K562 (cell line): Measurements from ENCODE around the gene SKAP2. TPM values are rescaled to one million over a fixed set of nuclear protein-coding genes. Genes with fewer than 3 reads are reported as not detected.

ENCODE experiments used
- ATAC-seq: fragments of 200-7000 bp; cut with Tn5 transposase; 3 replicates; pipeline ENCODE4 v1.9.1; 2020; ENCODE audit warnings: moderate library complexity
- BruUV-seq: library from RNA; stranded (reverse); fragments of 400-500 nt; replicated peaks from 2 replicates; lab custom pipeline; 2021; lab: Mats Ljungman, UMichigan
- CTCF ChIA-PET: fragments of 300-600 bp; formaldehyde crosslinking; extraction: SDS; loops from one replicate; lab custom pipeline; 2021; ENCODE audit warnings: low intra/inter-chr PET ratio; lab: Yijun Ruan, JAX
- POLR2A ChIA-PET: fragments of 300-600, 350-650 bp; sonication (Branson Sonifier 250); formaldehyde crosslinking; extraction: SDS; loops from one replicate; lab custom pipeline; 2021; ENCODE audit warnings: antibody characterized with exemption, inconsistent platforms; lab: Yijun Ruan, JAX
- DNase-seq, 4 experiments: peaks; one replicate each; pipeline versions ENCODE4 v3.0.0 to v3.0.0-alpha.2; 2011 to 2018; ENCODE audit warnings: low spot score in 3 of 4, mixed read lengths in 3 of 4; ENCODE audit errors: extremely low read depth in 1 of 4
- FAIRE-seq: peaks from 2 replicates; lab custom pipeline; 2011; peaks lifted over from hg19 to GRCh38; lab: Jason Lieb, UNC
- H2AFZ ChIP-seq: 2 replicates; pipeline ENCODE4 v1.6.0; 2011; ENCODE audit warnings: low read depth, low read length, control low read depth, inconsistent platforms
- H3K27ac ChIP-seq: fragments of 200-600 bp; 3 replicates; pipeline ENCODE4 v1.8.0; 2011; ENCODE audit warnings: low read depth, mild to moderate bottlenecking, control low read depth, inconsistent platforms, low read length, moderate library complexity, mixed read lengths; ENCODE audit errors: extremely low read depth
- H3K27me3 ChIP-seq, 2 experiments: fragments of 300-600 bp in 1 of 2; 2 replicates in 1 of 2; 3 replicates in 1 of 2; pipeline versions ENCODE4 v1.6.0 to v1.8.0; 2011; ENCODE audit warnings: inconsistent platforms in 2 of 2, low read length in 2 of 2, mild to moderate bottlenecking in 1 of 2, mixed read lengths in 1 of 2, moderate library complexity in 1 of 2; ENCODE audit not compliant: control insufficient read depth in 2 of 2, insufficient read depth in 2 of 2
- H3K36me3 ChIP-seq: fragments of 300-600 bp; 3 replicates; pipeline ENCODE4 v1.8.0; 2011; ENCODE audit warnings: mild to moderate bottlenecking, low read length, inconsistent platforms; ENCODE audit not compliant: control insufficient read depth, insufficient read depth
- H3K4me1 ChIP-seq, 2 experiments: fragments of 200-600 bp in 1 of 2; replicated peaks in 1 of 2; 2 replicates in 1 of 2; 3 replicates in 1 of 2; pipeline versions ENCODE4 v1.5.1 to v1.8.0; 2011; ENCODE audit warnings: inconsistent platforms in 2 of 2, low read length in 2 of 2, mild to moderate bottlenecking in 1 of 2, mixed read lengths in 1 of 2, moderate library complexity in 1 of 2; ENCODE audit not compliant: control insufficient read depth in 2 of 2, insufficient read depth in 2 of 2
- H3K4me2 ChIP-seq: 2 replicates; pipeline ENCODE4 v1.6.1; 2011; ENCODE audit warnings: low read length, control low read depth, inconsistent platforms, mixed read lengths; ENCODE audit not compliant: insufficient read depth
- H3K4me3 ChIP-seq: fragments of 200-600 bp; sonication (generic), shearing (Covaris generic); 2 replicates; pipeline ENCODE4 v1.5.1; 2016; ENCODE audit warnings: control low read depth, inconsistent platforms
- H3K79me2 ChIP-seq: fragments of 200-600 bp; 3 replicates; pipeline ENCODE4 v1.8.0; 2011; ENCODE audit warnings: low read length, inconsistent platforms; ENCODE audit not compliant: control insufficient read depth, insufficient read depth
- H3K9ac ChIP-seq, 2 experiments: 2 replicates each; pipeline versions ENCODE4 v1.6.0 to v1.6.1; 2011; ENCODE audit warnings: low read depth in 2 of 2, low read length in 2 of 2, control low read depth in 1 of 2, inconsistent platforms in 1 of 2, mild to moderate bottlenecking in 1 of 2, mixed read lengths in 1 of 2; ENCODE audit not compliant: insufficient read depth in 1 of 2
- H3K9me1 ChIP-seq: one replicate; pipeline ENCODE4 v1.6.0; 2011; ENCODE audit warnings: inconsistent platforms, mild to moderate bottlenecking, low read length, moderate library complexity; ENCODE audit not compliant: control insufficient read depth, insufficient read depth
- H3K9me3 ChIP-seq: replicated peaks from 2 replicates; pipeline ENCODE4 v1.5.1; 2011; ENCODE audit warnings: low read depth, low read length, inconsistent platforms; ENCODE audit not compliant: control insufficient read depth, insufficient read depth
- H4K20me1 ChIP-seq: replicated peaks from 2 replicates; pipeline ENCODE4 v1.6.1; 2011; ENCODE audit warnings: low read length, inconsistent platforms, mixed read lengths; ENCODE audit not compliant: control insufficient read depth, insufficient read depth
- ASH1L ChIP-seq: fragments of 450-650 bp; IDR thresholded peaks from 2 replicates; pipeline ENCODE4 v1.6.1; 2018; ENCODE audit warnings: borderline replicate concordance, mild to moderate bottlenecking, low read depth; ENCODE audit not compliant: partially characterized antibody
- CAMTA2 ChIP-seq: fragments of 250-450 bp; sonication (Bioruptor Pico); conservative IDR thresholded peaks from 2 replicates; pipeline ENCODE4 v1.5.1; 2022
- FOXM1 ChIP-seq, 2 experiments: fragments of 450-650 bp in 1 of 2; sonication (generic) in 1 of 2; formaldehyde crosslinking in 1 of 2; IDR thresholded peaks; 2 replicates each; pipeline versions ENCODE4 v1.6.1 to v1.9.0; 2017 to 2022; ENCODE audit warnings: low read depth in 2 of 2, mild to moderate bottlenecking in 2 of 2, missing genetic modification reagents in 1 of 2, moderate library complexity in 1 of 2
- GMEB1 ChIP-seq: fragments of 250-450 bp; sonication (Bioruptor Pico); IDR thresholded peaks from 2 replicates; pipeline ENCODE4 v1.4.0; 2020; ENCODE audit warnings: mild to moderate bottlenecking
- HSF4 ChIP-seq: fragments of 250-450 bp; sonication (Bioruptor Pico); IDR thresholded peaks from 2 replicates; pipeline ENCODE4 v2.1.2; 2022; ENCODE audit warnings: mild to moderate bottlenecking, moderate library complexity, borderline replicate concordance
- JUND ChIP-seq, 2 experiments: IDR thresholded peaks; 2 replicates in 1 of 2; 3 replicates in 1 of 2; pipeline ENCODE4 v1.6.1; 2011; ENCODE audit warnings: borderline replicate concordance in 2 of 2, low read depth in 2 of 2, low read length in 2 of 2, improper control_type of control experiment in 1 of 2, missing biosample characterization in 1 of 2, missing genetic modification characterization in 1 of 2, missing genetic modification reagents in 1 of 2
- NFYB ChIP-seq: IDR thresholded peaks from 2 replicates; pipeline ENCODE4 v1.6.1; 2011; ENCODE audit warnings: mild to moderate bottlenecking, moderate library complexity; ENCODE audit not compliant: insufficient read length; ENCODE audit errors: extremely low read depth
- PHF8 ChIP-seq: fragments of 200-600 bp; sonication (generic); IDR thresholded peaks from 2 replicates; pipeline ENCODE4 v1.6.1; 2012; ENCODE audit warnings: mixed run types, mild to moderate bottlenecking, inconsistent platforms, low read length, moderate library complexity, borderline replicate concordance
- SMAD1 ChIP-seq: fragments of 150-350 bp; IDR thresholded peaks from 2 replicates; pipeline ENCODE4 v1.6.1; 2014; ENCODE audit warnings: low read length, low read depth; ENCODE audit not compliant: partially characterized antibody
- STAT6 ChIP-seq: sonication (generic); formaldehyde crosslinking; IDR thresholded peaks from 2 replicates; pipeline ENCODE4 v1.8.1; 2023; ENCODE audit warnings: mild to moderate bottlenecking, missing genetic modification reagents
- SUPT5H ChIP-seq: fragments of 450-650 bp; IDR thresholded peaks from 2 replicates; pipeline ENCODE4 v1.6.1; 2016
- XRCC3 ChIP-seq: fragments of 450-650 bp; IDR thresholded peaks from 2 replicates; pipeline ENCODE4 v1.6.1; 2017; ENCODE audit warnings: mild to moderate bottlenecking, moderate library complexity
- ZBTB7A ChIP-seq: IDR thresholded peaks from 2 replicates; pipeline ENCODE4 v1.6.1; 2011; ENCODE audit warnings: low read depth, mild to moderate bottlenecking, low read length, moderate library complexity, borderline replicate concordance; ENCODE audit not compliant: control insufficient read depth
- ZNF24 ChIP-seq: fragments of 450-650 bp; IDR thresholded peaks from 2 replicates; pipeline ENCODE4 v1.6.1; 2016
- ZNF584 ChIP-seq: fragments of 200-800 bp; sonication (Bioruptor generic); IDR thresholded peaks from 2 replicates; pipeline ENCODE4 v1.6.1; 2016; ENCODE audit warnings: low read depth, mild to moderate bottlenecking, missing genetic modification characterization, missing compliant biosample characterization
- WGBS: fragments of 100-300 bp; shearing (Covaris generic); methylation state at CpG from one replicate; pipeline ENCODE4 v1.1.6; 2016; ENCODE audit warnings: low coverage, mixed read lengths; ENCODE audit not compliant: insufficient coverage; ENCODE audit errors: missing lambda C conversion rate; 5-methylcytosine and 5-hydroxymethylcytosine counted together
- in situ Hi-C: fragments of 300-500 bp; cut with MboI; formaldehyde crosslinking; loops from 4 replicates; pipeline ENCODE4 v1.15.0; 2018; ENCODE audit warnings: inconsistent platforms, mixed read lengths
- intact Hi-C: fragments of 100-400 bp; cut with micrococcal nuclease; formaldehyde crosslinking; loops from 2 replicates; pipeline ENCODE4 v1.14.2; 2022
- polyA plus RNA-seq, 8 experiments: library from polyadenylated mRNA; depleted of rRNA in 4 of 8; stranded (reverse) in 5 of 8; unstranded in 3 of 8; fragments of >200 nt; fragmentation: Nextera tagmentation in 2 of 8; fragmentation: Illumina TruSeq in 1 of 8; extraction: Ambion mirVana in 2 of 8; extraction: Trizol in 1 of 8; gene quantifications; 2 replicates each; pipeline versions ENCODE4 v1.2.1 to v1.2.3, GENCODE V29; 2011 to 2014; ENCODE audit warnings: inconsistent platforms in 1 of 8, missing spikeins in 1 of 8
- total RNA-seq, 7 experiments: library from RNA; depleted of rRNA in 6 of 7; stranded (reverse); fragments of >200 nt in 6 of 7; fragmentation: Illumina TruSeq in 2 of 7; extraction: Trizol in 2 of 7; gene quantifications; 2 replicates each; pipeline versions ENCODE4 v1.2.1 to v1.2.3, GENCODE V29; 2011 to 2021; ENCODE audit warnings: low replicate concordance in 1 of 7
- TF ChIP-seq, protein P1 (sequence below): sonication (generic); formaldehyde crosslinking; IDR thresholded peaks from 2 replicates; pipeline ENCODE4 v1.8.1; 2022; ENCODE audit warnings: missing genetic modification reagents

SKAP2 gene
- total and polyA plus RNA-seq, 9 of the 15 experiments (the other 6 are each of a cell fraction or from before 2014, with no cell fraction given): 4.2 to 11.7 (median 8.3) TPM

DNA sequence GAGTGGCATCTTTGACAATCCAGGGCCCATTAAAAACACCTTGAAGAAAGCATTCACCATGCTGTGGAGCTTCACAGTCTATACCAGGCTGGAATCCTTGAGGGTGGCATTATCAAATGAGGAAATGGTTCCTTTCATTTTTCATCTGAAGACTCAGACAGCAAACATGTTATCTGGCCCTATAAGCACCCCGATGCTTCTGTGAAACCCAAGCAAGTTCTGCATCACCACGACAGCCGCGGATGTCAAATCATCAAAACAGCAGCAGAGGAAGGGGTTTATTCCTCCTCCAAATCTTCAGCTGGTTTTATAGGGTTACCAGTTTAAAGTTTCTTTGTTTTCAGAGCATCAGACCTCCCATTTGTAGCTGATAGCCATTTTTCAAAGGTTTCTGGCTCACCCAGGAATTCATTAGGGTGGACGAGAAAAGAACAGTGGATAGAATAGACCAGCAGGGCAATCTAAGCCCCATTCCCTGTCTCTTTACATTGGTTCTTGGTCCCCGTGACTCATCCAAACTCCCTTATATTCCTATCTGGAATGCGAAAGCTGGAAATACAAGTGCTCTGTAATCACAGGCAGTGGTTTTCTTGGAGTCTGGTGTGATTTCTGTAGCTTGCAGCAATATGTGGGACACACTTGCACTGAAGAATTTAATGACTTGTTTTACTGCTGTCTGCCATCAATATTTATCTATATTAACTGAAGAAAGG lies 217.9 kb downstream of the SKAP2 start:
- no TSS peak for BruUV-seq
- intact Hi-C loops: no loop called here
- POLR2A ChIA-PET: interaction anchor here (0.5 to 1.2 kb wide), 3 partner anchors 11 to 779 kb away, joined by 3 to 4 read pairs (median 3); no protein-coding TSS in a partner anchor
- TF ChIP-seq ZNF24 (no peak), ZNF584 (no peak), ASH1L (no peak), NFYB (no peak), JUND (IDR thresholded peaks at IDR 0.05; ENCODE audit: borderline replicate concordance, low read depth, low read length) (no peak), JUND (tag; IDR thresholded peaks at IDR 0.05; ENCODE audit: borderline replicate concordance, low read depth, low read length) (no peak), ZBTB7A (no peak), FOXM1 (IDR thresholded peaks at IDR 0.05; ENCODE audit: low read depth) (no peak), FOXM1 (CRISPR knock-in tag; IDR thresholded peaks at IDR 0.05; ENCODE audit: low read depth) (no peak), CAMTA2 (CRISPR knock-in tag) (no peak), GMEB1 (CRISPR knock-in tag) (no peak), HSF4 (no peak), XRCC3 (no peak), SMAD1 (no peak), STAT6 (no peak), SUPT5H (no peak), PHF8 (no peak)
- TF ChIP-seq, protein P1, sequence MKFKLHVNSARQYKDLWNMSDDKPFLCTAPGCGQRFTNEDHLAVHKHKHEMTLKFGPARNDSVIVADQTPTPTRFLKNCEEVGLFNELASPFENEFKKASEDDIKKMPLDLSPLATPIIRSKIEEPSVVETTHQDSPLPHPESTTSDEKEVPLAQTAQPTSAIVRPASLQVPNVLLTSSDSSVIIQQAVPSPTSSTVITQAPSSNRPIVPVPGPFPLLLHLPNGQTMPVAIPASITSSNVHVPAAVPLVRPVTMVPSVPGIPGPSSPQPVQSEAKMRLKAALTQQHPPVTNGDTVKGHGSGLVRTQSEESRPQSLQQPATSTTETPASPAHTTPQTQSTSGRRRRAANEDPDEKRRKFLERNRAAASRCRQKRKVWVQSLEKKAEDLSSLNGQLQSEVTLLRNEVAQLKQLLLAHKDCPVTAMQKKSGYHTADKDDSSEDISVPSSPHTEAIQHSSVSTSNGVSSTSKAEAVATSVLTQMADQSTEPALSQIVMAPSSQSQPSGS: no peak

More for the DNA sequence above, 217.9 kb downstream of the SKAP2 start:
- in situ Hi-C loops: no loop called here
- H3K4me3 ChIP-seq: no peak overlapping the region
- H3K4me2 ChIP-seq: no peak overlapping the region
- FAIRE-seq (no peak), ATAC-seq (no peak), DNase-seq (no peak)
- H3K9ac ChIP-seq: no peak overlapping the region
- H3K9me1 ChIP-seq: no peaks in the 10 kb centered on the region
- no peak overlapping the region for H2AFZ ChIP-seq
- no peaks in the 10 kb centered on the region; the same call in 2 of the 3 replicates for H3K36me3 ChIP-seq
- H3K9me3 ChIP-seq: no peaks in the 10 kb centered on the region; the same call in 1 of the 2 replicates
- CTCF ChIA-PET: no interaction called here
- H4K20me1 ChIP-seq: no peaks in the 10 kb centered on the region
- no peaks in the 10 kb centered on the region for H3K4me1 ChIP-seq
- no peak overlapping the region for H3K27ac ChIP-seq
- 9% methylated on average over 7 of the region's 7 CpGs for WGBS
- H3K79me2 ChIP-seq: no peaks in the 10 kb centered on the region
- peaks cover 12 to 24% of the 10 kb centered on the region in 2 experiments for H3K27me3 ChIP-seq
